HepG2 (cell line): ENCODE data around the gene KCND2. TPM values are rescaled to one million over a fixed set of nuclear protein-coding genes. Genes with fewer than 3 reads are reported as not detected.

ENCODE experiments used
- ATAC-seq: fragments of 200-7000 bp; cut with Tn5 transposase; 3 replicates; pipeline ENCODE4 v1.9.1; 2020; ENCODE audit warnings: mild to moderate bottlenecking, moderate library complexity
- BruUV-seq: library from RNA; stranded (reverse); fragments of 400-500 nt; replicated peaks from 2 replicates; lab custom pipeline; 2021; lab: Mats Ljungman, UMichigan
- CTCF ChIA-PET: fragments of 300-600 bp; formaldehyde crosslinking; extraction: SDS; loops from one replicate; lab custom pipeline; 2021; ENCODE audit warnings: low total read pairs, inconsistent platforms, low intra/inter-chr PET ratio; lab: Yijun Ruan, JAX
- POLR2A ChIA-PET: fragments of 350-600 bp; sonication (Branson Sonifier 250); formaldehyde crosslinking; loops from one replicate; lab custom pipeline; 2020; ENCODE audit warnings: antibody characterized with exemption, inconsistent platforms; lab: Yijun Ruan, JAX
- DNase-seq: peaks from one replicate; pipeline ENCODE4 v3.0.0-alpha.2; 2015; ENCODE audit warnings: low spot score
- FAIRE-seq: peaks from 3 replicates; lab custom pipeline; 2011; peaks lifted over from hg19 to GRCh38; lab: Jason Lieb, UNC
- H2AFZ ChIP-seq: one replicate; pipeline ENCODE4 v1.6.1; 2011; ENCODE audit warnings: low read length, inconsistent platforms
- H3K27ac ChIP-seq: fragments of 300-600 bp; 3 replicates; pipeline ENCODE4 v1.8.0; 2011; ENCODE audit warnings: mixed run types, mild to moderate bottlenecking, mixed read lengths, low read length, inconsistent platforms; ENCODE audit not compliant: insufficient read depth; ENCODE audit errors: extremely low read length
- H3K27me3 ChIP-seq, 2 experiments: fragments of 200-600 bp in 1 of 2; 2 replicates in 1 of 2; 3 replicates in 1 of 2; pipeline versions ENCODE4 v1.6.0 to v1.8.0; 2011; ENCODE audit warnings: low read length in 2 of 2, mild to moderate bottlenecking in 2 of 2, moderate library complexity in 2 of 2, inconsistent platforms in 1 of 2; ENCODE audit not compliant: insufficient read depth in 2 of 2, control insufficient read depth in 1 of 2
- H3K36me3 ChIP-seq, 2 experiments: fragments of 200-600 bp in 1 of 2; replicated peaks in 1 of 2; 2 replicates in 1 of 2; 3 replicates in 1 of 2; pipeline versions ENCODE4 v1.5.1 to v1.8.0; 2011; ENCODE audit warnings: low read length in 2 of 2, inconsistent platforms in 1 of 2; ENCODE audit not compliant: insufficient read depth in 2 of 2, control insufficient read depth in 1 of 2
- H3K4me1 ChIP-seq: 2 replicates; pipeline ENCODE4 v1.5.1; 2012; ENCODE audit warnings: low read length, inconsistent platforms; ENCODE audit not compliant: insufficient read depth
- H3K4me2 ChIP-seq: 2 replicates; pipeline ENCODE4 v1.6.0; 2011; ENCODE audit warnings: low read depth, low read length, inconsistent platforms
- H3K4me3 ChIP-seq, 3 experiments: fragments of 200-600 bp in 1 of 3; sonication (generic), shearing (Covaris generic) in 1 of 3; replicated peaks in 1 of 3; 2 replicates each; pipeline ENCODE4 v1.5.1; 2011 to 2016; ENCODE audit warnings: low read length in 3 of 3, inconsistent platforms in 2 of 3, low read depth in 2 of 3, mild to moderate bottlenecking in 2 of 3, control low read depth in 1 of 3, mixed read lengths in 1 of 3; ENCODE audit not compliant: insufficient read depth in 1 of 3
- H3K79me2 ChIP-seq: one replicate; pipeline ENCODE4 v1.6.1; 2011; ENCODE audit warnings: low read length, inconsistent platforms; ENCODE audit not compliant: insufficient read depth
- H3K9ac ChIP-seq: 2 replicates; pipeline ENCODE4 v1.6.0; 2011; ENCODE audit warnings: mild to moderate bottlenecking, low read depth, low read length, inconsistent platforms; ENCODE audit not compliant: insufficient read depth
- H3K9me3 ChIP-seq: 2 replicates; pipeline ENCODE4 v1.5.1; 2012; ENCODE audit warnings: mild to moderate bottlenecking, low read length
- H4K20me1 ChIP-seq: 2 replicates; pipeline ENCODE4 v1.6.0; 2011; ENCODE audit warnings: inconsistent platforms, mild to moderate bottlenecking, low read length, moderate library complexity; ENCODE audit not compliant: insufficient read depth
- GATAD2A ChIP-seq: IDR thresholded peaks from 2 replicates; pipeline ENCODE4 v1.6.1; 2016
- KDM2A ChIP-seq: sonication (generic); formaldehyde crosslinking; IDR thresholded peaks from 2 replicates; pipeline ENCODE4 v1.4.0; 2020; ENCODE audit warnings: low read depth, missing genetic modification reagents, borderline replicate concordance
- KLF11 ChIP-seq: IDR thresholded peaks from 2 replicates; pipeline ENCODE4 v1.6.1; 2016; ENCODE audit warnings: missing compliant biosample characterization
- MEIS1 ChIP-seq: sonication (generic); formaldehyde crosslinking; IDR thresholded peaks from 2 replicates; pipeline ENCODE4 v1.9.0; 2021; ENCODE audit warnings: mild to moderate bottlenecking, missing genetic modification reagents, moderate library complexity, borderline replicate concordance
- PRMT3 ChIP-seq: sonication (generic); formaldehyde crosslinking; IDR thresholded peaks from 2 replicates; pipeline ENCODE4 v1.8.1; 2022; ENCODE audit warnings: low read depth, mild to moderate bottlenecking, moderate library complexity, missing genetic modification reagents, borderline replicate concordance
- SRY ChIP-seq: sonication (generic); formaldehyde crosslinking; IDR thresholded peaks from 2 replicates; pipeline ENCODE4 v1.8.0; 2022; ENCODE audit warnings: mild to moderate bottlenecking, missing genetic modification reagents
- TRIM24 ChIP-seq: sonication (generic); formaldehyde crosslinking; IDR thresholded peaks from 2 replicates; pipeline ENCODE4 v1.8.0; 2022; ENCODE audit warnings: mild to moderate bottlenecking, missing genetic modification reagents
- ZBTB38 ChIP-seq: sonication (generic); formaldehyde crosslinking; IDR thresholded peaks from 2 replicates; pipeline ENCODE4 v1.5.1; 2020; ENCODE audit warnings: mild to moderate bottlenecking, missing genetic modification reagents
- ZFP36 ChIP-seq: fragments of 150-350 bp; IDR thresholded peaks from 2 replicates; pipeline ENCODE4 v1.6.1; 2018; ENCODE audit warnings: borderline replicate concordance, low read length, low read depth; ENCODE audit not compliant: partially characterized antibody
- ZNF138 ChIP-seq: sonication (generic); formaldehyde crosslinking; IDR thresholded peaks from 2 replicates; pipeline ENCODE4 v1.5.0; 2020; ENCODE audit warnings: mild to moderate bottlenecking, low read depth, missing genetic modification reagents
- ZNF180 ChIP-seq: sonication (generic); formaldehyde crosslinking; IDR thresholded peaks from 2 replicates; pipeline ENCODE4 v1.4.0; 2020; ENCODE audit warnings: low read depth, missing genetic modification reagents, borderline replicate concordance
- ZNF263 ChIP-seq: sonication (generic); formaldehyde crosslinking; IDR thresholded peaks from 2 replicates; pipeline ENCODE4 v1.4.0; 2020; ENCODE audit warnings: missing genetic modification reagents
- ZNF317 ChIP-seq: sonication (generic); formaldehyde crosslinking; IDR thresholded peaks from 2 replicates; pipeline ENCODE4 v1.5.0; 2020; ENCODE audit warnings: mild to moderate bottlenecking, missing genetic modification reagents
- ZNF746 ChIP-seq: sonication (generic); formaldehyde crosslinking; IDR thresholded peaks from 2 replicates; pipeline ENCODE4 v1.8.0; 2022; ENCODE audit warnings: mild to moderate bottlenecking, missing genetic modification reagents
- WGBS: methylation state at CpG from one replicate; pipeline ENCODE4 v1.1.6; 2017; ENCODE audit warnings: low lambda C conversion rate; 5-methylcytosine and 5-hydroxymethylcytosine counted together
- in situ Hi-C: cut with HindIII; loops from 2 replicates; pipeline ENCODE4 v1.10.0; 2017; ENCODE audit warnings: low pct_unique_long_range_greater_than_20kb; ENCODE audit not compliant: extremely low pct_ligation_motif_present
- intact Hi-C: fragments of 100-400 bp; cut with micrococcal nuclease; formaldehyde crosslinking; loops from one replicate; pipeline ENCODE4 v1.10.0; 2022; ENCODE audit not compliant: unreplicated experiment
- polyA plus RNA-seq, 8 experiments: library from polyadenylated mRNA; depleted of rRNA in 3 of 8; stranded (reverse) in 7 of 8; unstranded in 1 of 8; fragments of >200 nt; fragmentation: Illumina TruSeq in 4 of 8; extraction: Trizol in 4 of 8; gene quantifications; 2 replicates each; pipeline versions ENCODE4 v1.2.1 to v1.2.3, GENCODE V29; 2011 to 2016; ENCODE audit warnings: low read depth in 4 of 8, missing spikeins in 1 of 8, mixed read lengths in 1 of 8; ENCODE audit not compliant: insufficient read depth in 1 of 8
- total RNA-seq, 5 experiments: library from RNA; depleted of rRNA; stranded (reverse); fragments of >200 nt; fragmentation: Illumina TruSeq; extraction: Trizol; gene quantifications; 2 replicates each; pipeline ENCODE4 v1.2.3, GENCODE V29; 2016; ENCODE audit warnings: low read depth in 1 of 5

Gene KCND2
- total and polyA plus RNA-seq, 2 of the 13 experiments (the other 11 are each of a cell fraction or from before 2014, with no cell fraction given) = not detected

DNA sequence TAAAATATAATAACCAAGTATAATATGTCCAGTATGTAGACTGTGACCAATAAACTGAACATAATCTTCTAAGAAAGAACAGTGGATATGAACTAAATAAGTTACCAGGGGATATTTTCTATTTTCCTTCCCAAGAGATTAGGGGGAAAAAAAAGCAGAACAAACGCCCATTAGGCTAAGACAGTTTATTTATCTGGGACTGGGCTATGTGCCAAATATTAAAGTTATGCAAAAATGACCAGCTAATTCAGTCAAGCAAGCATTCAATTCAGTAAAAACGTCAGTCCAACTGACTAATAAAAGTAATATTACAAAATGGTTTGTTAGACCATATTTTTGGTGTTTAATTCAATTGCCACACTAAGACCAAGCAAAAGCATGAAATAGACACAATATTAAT lies 462.8 kb downstream of the KCND2 start:
- H3K9ac ChIP-seq = no peak overlapping the region
- FAIRE-seq (no peak), ATAC-seq (no peak), DNase-seq (no peak)
- H3K4me3 ChIP-seq = no peak overlapping the region
- no peak overlapping the region for H3K27ac ChIP-seq
- no peaks in the 10 kb centered on the region for H3K27me3 ChIP-seq
- H3K36me3 ChIP-seq = no peaks in the 10 kb centered on the region
- no peak overlapping the region for H2AFZ ChIP-seq
- ChIA-PET POLR2A (no interaction called here), CTCF (no interaction called here)
- H3K79me2 ChIP-seq = no peaks in the 10 kb centered on the region
- H3K4me1 ChIP-seq = no peaks in the 10 kb centered on the region
- BruUV-seq = no TSS peak
- in situ Hi-C loops = no loop called here
- WGBS = 0% methylated on average over 2 of the region's 2 CpGs
- H4K20me1 ChIP-seq = no peaks in the 10 kb centered on the region
- intact Hi-C loops = no loop called here
- TF ChIP-seq ZFP36 = no peak
- TF ChIP-seq SRY (CRISPR knock-in tag) = no peak
- no peak for TF ChIP-seq KLF11 (CRISPR knock-in tag)
- no peak for TF ChIP-seq PRMT3 (CRISPR knock-in tag)
- TF ChIP-seq ZNF180 (CRISPR knock-in tag) = no peak
- TF ChIP-seq ZBTB38 = no peak
- no peak for TF ChIP-seq ZNF138 (CRISPR knock-in tag)
- no peak for TF ChIP-seq ZNF263 (CRISPR knock-in tag)
- TF ChIP-seq GATAD2A (CRISPR knock-in tag) = no peak
- no peak for TF ChIP-seq KDM2A (CRISPR knock-in tag)
- TF ChIP-seq TRIM24 (CRISPR knock-in tag) = no peak
- TF ChIP-seq ZNF746 = no peak
- TF ChIP-seq ZNF317 (CRISPR knock-in tag) = no peak
- TF ChIP-seq MEIS1 = no peak
- H3K9me3 ChIP-seq = no peaks in the 10 kb centered on the region
- no peak overlapping the region for H3K4me2 ChIP-seq
